Keratinocyte (primary cell): ENCODE measurements around the gene PARK7. TPM values are rescaled to one million over a fixed set of nuclear protein-coding genes. Genes with fewer than 3 reads are reported as not detected.

Experiments used
- DNase-seq: peaks from one replicate; pipeline ENCODE4 v3.0.0-alpha.2; 2011; ENCODE audit warnings: low read depth, missing footprints, low spot score
- FAIRE-seq: peaks from 2 replicates; lab custom pipeline; 2011; peaks lifted over from hg19 to GRCh38; lab: Jason Lieb, UNC
- H2AFZ ChIP-seq: 2 replicates; pipeline ENCODE4 v1.6.0; 2012; ENCODE audit warnings: low read length, control low read depth, inconsistent platforms; ENCODE audit not compliant: control insufficient read depth
- H3K27ac ChIP-seq: 2 replicates; pipeline ENCODE4 v1.5.1; 2011; ENCODE audit warnings: low read length; ENCODE audit not compliant: control insufficient read depth, insufficient read depth
- H3K27me3 ChIP-seq: 3 replicates; pipeline ENCODE4 v1.6.0; 2011; ENCODE audit warnings: low read length; ENCODE audit not compliant: control insufficient read depth, insufficient read depth; ENCODE audit errors: extremely low read depth
- H3K36me3 ChIP-seq, 2 experiments: 2 replicates in 1 of 2; 3 replicates in 1 of 2; pipeline ENCODE4 v1.5.1; 2011; ENCODE audit warnings: low read length in 2 of 2, mild to moderate bottlenecking in 1 of 2; ENCODE audit not compliant: control insufficient read depth in 2 of 2, insufficient read depth in 2 of 2; ENCODE audit errors: extremely low read depth in 1 of 2
- H3K4me1 ChIP-seq: 3 replicates; pipeline ENCODE4 v1.5.1; 2011; ENCODE audit warnings: low read length; ENCODE audit not compliant: control insufficient read depth, insufficient read depth; ENCODE audit errors: extremely low read depth
- H3K4me2 ChIP-seq: 3 replicates; pipeline ENCODE4 v1.6.0; 2011; ENCODE audit warnings: low read depth, low read length; ENCODE audit not compliant: control insufficient read depth, insufficient read depth; ENCODE audit errors: extremely low read depth
- H3K4me3 ChIP-seq, 3 experiments: fragments of 200-600 bp in 1 of 3; sonication (generic) in 1 of 3; 2 replicates in 2 of 3; 3 replicates in 1 of 3; pipeline ENCODE4 v1.5.1; 2011 to 2016; ENCODE audit warnings: low read length in 3 of 3, mild to moderate bottlenecking in 3 of 3, control low read depth in 2 of 3, inconsistent platforms in 1 of 3, low read depth in 1 of 3, mixed read lengths in 1 of 3, mixed run types in 1 of 3, moderate library complexity in 1 of 3; ENCODE audit not compliant: control insufficient read depth in 2 of 3, insufficient read depth in 2 of 3; ENCODE audit errors: extremely low read depth in 1 of 3
- H3K79me2 ChIP-seq: 2 replicates; pipeline ENCODE4 v1.6.0; 2012; ENCODE audit warnings: low read length; ENCODE audit not compliant: control insufficient read depth, insufficient read depth
- H3K9ac ChIP-seq: 3 replicates; pipeline ENCODE4 v1.6.0; 2011; ENCODE audit warnings: low read length; ENCODE audit not compliant: control insufficient read depth, insufficient read depth; ENCODE audit errors: extremely low read depth
- H3K9me1 ChIP-seq: 3 replicates; pipeline ENCODE4 v1.6.0; 2011; ENCODE audit warnings: low read length; ENCODE audit not compliant: control insufficient read depth, insufficient read depth; ENCODE audit errors: extremely low read depth
- H3K9me3 ChIP-seq: 2 replicates; pipeline ENCODE4 v1.5.1; 2012; ENCODE audit warnings: low read depth, low read length; ENCODE audit not compliant: control insufficient read depth
- H4K20me1 ChIP-seq: 3 replicates; pipeline ENCODE4 v1.6.0; 2011; ENCODE audit warnings: low read length; ENCODE audit not compliant: control insufficient read depth, insufficient read depth; ENCODE audit errors: extremely low read depth
- EZH2 ChIP-seq: IDR thresholded peaks from one replicate; pipeline ENCODE4 v1.6.1; 2012; ENCODE audit warnings: inconsistent platforms, mild to moderate bottlenecking, low read length, moderate library complexity
- dilution Hi-C: fragments of 300-500 bp; cut with MboI; formaldehyde crosslinking; loops from one replicate; pipeline ENCODE4 v1.7.0; 2020; ENCODE audit warnings: low sequenced_read_pairs; ENCODE audit not compliant: extremely low pct_ligation_motif_present
- polyA plus RNA-seq, 5 experiments: library from polyadenylated mRNA; depleted of rRNA in 3 of 5; stranded (reverse) in 3 of 5; stranded (forward) in 1 of 5; unstranded in 1 of 5; fragments of >200 nt; gene quantifications; 1 replicate in 1 of 5; 2 replicates in 3 of 5; 3 replicates in 1 of 5; pipeline versions ENCODE4 v1.2.1 to v1.2.3, GENCODE V29; 2011 to 2012; ENCODE audit warnings: missing spikeins in 2 of 5, low read depth in 1 of 5, low replicate concordance in 1 of 5
- small RNA-seq, 3 experiments: library from RNA; depleted of rRNA; stranded (forward); fragments of <200 nt; gene quantifications; one replicate each; pipeline ENCODE3, GENCODE V24; 2012; ENCODE audit warnings: low read depth in 3 of 3, low replicate concordance in 1 of 3; ENCODE audit not compliant: insufficient read length in 3 of 3
- TF ChIP-seq, protein P1 (sequence below), 3 experiments: IDR thresholded peaks in 1 of 3; conservative IDR thresholded peaks in 1 of 3; optimal IDR thresholded peaks in 1 of 3; 2 replicates in 2 of 3; 3 replicates in 1 of 3; pipeline versions ENCODE3 to v1.5.1; 2011; ENCODE audit warnings: low read length in 3 of 3, mild to moderate bottlenecking in 3 of 3, moderate library complexity in 2 of 3, control low read depth in 1 of 3, inconsistent platforms in 1 of 3; ENCODE audit not compliant: insufficient read depth in 2 of 3; ENCODE audit errors: extremely low read depth in 1 of 3

The PARK7 gene
- polyA plus RNA-seq, 1 donor (not counting 4 experiments of a cell fraction or from before 2014, with no cell fraction given), result 502 TPM

DNA sequence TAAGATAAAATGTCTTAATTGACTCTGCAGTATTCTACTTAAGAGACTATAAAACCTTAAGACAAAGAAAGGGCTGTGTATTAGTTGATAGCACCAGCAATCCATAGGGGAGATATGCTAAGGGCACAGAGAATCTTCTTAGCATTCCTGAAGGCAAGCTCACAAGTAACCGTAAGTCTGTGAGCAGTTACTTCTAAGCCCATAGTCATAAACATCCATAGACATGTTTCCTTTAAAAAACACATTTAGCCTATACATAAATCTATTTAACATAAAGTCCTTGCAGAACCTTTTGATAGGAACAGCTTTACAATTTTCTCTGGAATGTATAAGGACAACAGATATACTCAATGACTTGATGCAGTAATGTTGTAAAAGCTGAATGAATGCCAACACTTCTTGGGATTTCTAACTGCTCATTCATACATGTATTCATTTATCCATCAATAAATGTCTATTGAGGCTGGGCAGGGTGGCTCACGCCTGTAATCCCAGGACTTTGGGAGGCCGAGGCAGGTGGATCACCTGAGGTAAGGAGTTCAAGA, 70.9 kb downstream of the PARK7 start:
- dilution Hi-C loops, result no loop called here
- H3K9me3 ChIP-seq, result no peaks in the 10 kb centered on the region
- H3K27ac ChIP-seq, result no peak overlapping the region

DNA sequence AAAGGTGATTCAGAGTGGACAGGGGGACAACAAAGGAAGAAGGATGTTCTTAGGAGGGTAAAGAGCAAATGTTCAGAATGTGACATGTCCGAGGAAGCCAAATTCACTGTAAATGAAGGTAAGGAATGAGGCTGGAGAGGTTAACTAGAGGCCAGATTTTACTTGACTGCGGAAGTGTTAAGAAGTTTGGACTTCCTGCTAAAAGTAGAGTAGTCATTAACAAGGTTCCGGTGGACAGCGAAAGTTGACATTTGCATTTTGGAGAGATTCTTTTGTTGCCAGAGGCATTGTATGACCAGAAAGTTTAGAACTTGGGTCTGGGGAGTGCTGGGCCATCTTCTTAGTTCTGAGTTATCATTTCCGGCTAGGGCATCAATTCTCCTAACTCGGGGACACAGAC, 71.8 kb downstream of the PARK7 start:
- Histone ChIP-seq H3K9me3 (no peaks in the 10 kb centered on the region), H3K36me3 (no peaks in the 10 kb centered on the region), H3K27me3 (no peaks in the 10 kb centered on the region), H3K4me1 (peaks cover 15% of the 10 kb centered on the region), H3K9me1 (no peaks in the 10 kb centered on the region), H3K27ac (no peak overlapping the region), H2AFZ (no peak overlapping the region), H3K79me2 (no peaks in the 10 kb centered on the region), H4K20me1 (no peaks in the 10 kb centered on the region), H3K4me3 (no peak overlapping the region), H3K4me2 (no peak overlapping the region), H3K9ac (no peak overlapping the region)
- no peak for DNase-seq
- TF ChIP-seq EZH2, result no peak
- TF ChIP-seq, protein P1, sequence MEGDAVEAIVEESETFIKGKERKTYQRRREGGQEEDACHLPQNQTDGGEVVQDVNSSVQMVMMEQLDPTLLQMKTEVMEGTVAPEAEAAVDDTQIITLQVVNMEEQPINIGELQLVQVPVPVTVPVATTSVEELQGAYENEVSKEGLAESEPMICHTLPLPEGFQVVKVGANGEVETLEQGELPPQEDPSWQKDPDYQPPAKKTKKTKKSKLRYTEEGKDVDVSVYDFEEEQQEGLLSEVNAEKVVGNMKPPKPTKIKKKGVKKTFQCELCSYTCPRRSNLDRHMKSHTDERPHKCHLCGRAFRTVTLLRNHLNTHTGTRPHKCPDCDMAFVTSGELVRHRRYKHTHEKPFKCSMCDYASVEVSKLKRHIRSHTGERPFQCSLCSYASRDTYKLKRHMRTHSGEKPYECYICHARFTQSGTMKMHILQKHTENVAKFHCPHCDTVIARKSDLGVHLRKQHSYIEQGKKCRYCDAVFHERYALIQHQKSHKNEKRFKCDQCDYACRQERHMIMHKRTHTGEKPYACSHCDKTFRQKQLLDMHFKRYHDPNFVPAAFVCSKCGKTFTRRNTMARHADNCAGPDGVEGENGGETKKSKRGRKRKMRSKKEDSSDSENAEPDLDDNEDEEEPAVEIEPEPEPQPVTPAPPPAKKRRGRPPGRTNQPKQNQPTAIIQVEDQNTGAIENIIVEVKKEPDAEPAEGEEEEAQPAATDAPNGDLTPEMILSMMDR (optimal IDR thresholded peaks at IDR 0.05 in 1 of 3, IDR thresholded peaks at IDR 0.05 in 1 of 3, conservative IDR thresholded peaks at IDR 0.05 in 1 of 3; ENCODE audit: extremely low read depth in 1 of 3, insufficient read depth in 2 of 3, low read length in 3 of 3), result no peak
- no peak for FAIRE-seq
- dilution Hi-C loops, result no loop called here

More for the DNA sequence above, 70.9 kb downstream of the PARK7 start:
- Histone ChIP-seq H3K9ac (no peak overlapping the region), H4K20me1 (no peaks in the 10 kb centered on the region), H3K9me1 (no peaks in the 10 kb centered on the region), H3K4me3 (no peak overlapping the region), H3K4me1 (peaks cover 23% of the 10 kb centered on the region), H3K4me2 (no peak overlapping the region), H2AFZ (no peak overlapping the region), H3K79me2 (no peaks in the 10 kb centered on the region), H3K27me3 (no peaks in the 10 kb centered on the region), H3K36me3 (no peaks in the 10 kb centered on the region)
- TF ChIP-seq, protein P1 (optimal IDR thresholded peaks at IDR 0.05 in 1 of 3, IDR thresholded peaks at IDR 0.05 in 1 of 3, conservative IDR thresholded peaks at IDR 0.05 in 1 of 3; ENCODE audit: extremely low read depth in 1 of 3, insufficient read depth in 2 of 3, low read length in 3 of 3), result no peak
- no peak for TF ChIP-seq EZH2
- no peak for DNase-seq
- FAIRE-seq, result no peak

Small RNA genes lying within 50 kb of the gene (small RNA-seq; reads per million reads assigned to genes)
- gene RF00019, result 0 reads per million in 3 experiments

Other genes with a start within 250 kb of the PARK7 start
- 169 to 219 TPM (median 200 TPM) in 3 replicates for gene VAMP3, start 190.4 kb upstream of the PARK7 start, polyA plus RNA-seq
- 3.9 to 7.2 TPM (median 7.0 TPM) in 3 replicates for gene PER3, start 177.4 kb upstream of the PARK7 start, polyA plus RNA-seq
- not detected in 3 replicates for gene UTS2, start 108.6 kb upstream of the PARK7 start, polyA plus RNA-seq
- gene TNFRSF9, start 20.9 kb upstream of the PARK7 start, polyA plus RNA-seq, result 0.03 to 0.06 TPM in 2 of 3 replicates, not detected in the other
- gene ERRFI1, start 64.6 kb downstream of the PARK7 start, polyA plus RNA-seq, result 75.7 to 130 TPM (median 97.0 TPM) in 3 replicates